Measurements from ENCODE around the gene PWWP2A.

DNA sequence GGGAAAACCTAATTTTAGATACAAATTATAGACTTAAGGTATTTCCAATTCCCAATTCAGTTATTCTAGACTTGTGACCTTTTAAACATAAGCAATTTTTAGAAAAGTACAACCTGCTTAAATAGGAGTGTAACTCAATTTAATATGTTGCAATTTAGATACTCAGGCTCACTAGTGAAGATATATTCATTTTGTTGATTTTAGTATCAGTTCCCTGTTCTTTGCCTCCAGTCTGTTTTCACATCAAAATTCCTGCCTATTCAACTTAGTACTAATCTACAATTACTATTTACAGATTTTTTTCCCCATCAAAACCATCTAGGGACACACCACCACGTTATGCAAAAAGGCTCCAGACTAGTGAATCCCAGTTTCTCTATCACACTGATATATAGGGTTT, 30.4 kb downstream of the PWWP2A start:
- TF ChIP-seq, protein P1, sequence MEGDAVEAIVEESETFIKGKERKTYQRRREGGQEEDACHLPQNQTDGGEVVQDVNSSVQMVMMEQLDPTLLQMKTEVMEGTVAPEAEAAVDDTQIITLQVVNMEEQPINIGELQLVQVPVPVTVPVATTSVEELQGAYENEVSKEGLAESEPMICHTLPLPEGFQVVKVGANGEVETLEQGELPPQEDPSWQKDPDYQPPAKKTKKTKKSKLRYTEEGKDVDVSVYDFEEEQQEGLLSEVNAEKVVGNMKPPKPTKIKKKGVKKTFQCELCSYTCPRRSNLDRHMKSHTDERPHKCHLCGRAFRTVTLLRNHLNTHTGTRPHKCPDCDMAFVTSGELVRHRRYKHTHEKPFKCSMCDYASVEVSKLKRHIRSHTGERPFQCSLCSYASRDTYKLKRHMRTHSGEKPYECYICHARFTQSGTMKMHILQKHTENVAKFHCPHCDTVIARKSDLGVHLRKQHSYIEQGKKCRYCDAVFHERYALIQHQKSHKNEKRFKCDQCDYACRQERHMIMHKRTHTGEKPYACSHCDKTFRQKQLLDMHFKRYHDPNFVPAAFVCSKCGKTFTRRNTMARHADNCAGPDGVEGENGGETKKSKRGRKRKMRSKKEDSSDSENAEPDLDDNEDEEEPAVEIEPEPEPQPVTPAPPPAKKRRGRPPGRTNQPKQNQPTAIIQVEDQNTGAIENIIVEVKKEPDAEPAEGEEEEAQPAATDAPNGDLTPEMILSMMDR (conservative IDR thresholded peaks at IDR 0.05; ENCODE audit: low read length) = no peak
- no peak for TF ChIP-seq EZH2phosphoT487 (IDR thresholded peaks at IDR 0.05; ENCODE audit: borderline replicate concordance)
